COLO668 (cell line): ENCODE measurements around the gene YY2.
A peak's percentile ranks its signal among the peaks of the same experiment; 100 is the strongest.
"Not testable (repeated sequence)": the region's sequence is repeated elsewhere in the genome, so short reads cannot be mapped to it uniquely, and the experiment has no call there.

Source experiments
- DNase-seq: peaks from one replicate; lab custom pipeline; 2025; ENCODE audit not compliant: unreplicated experiment; lab: John Stamatoyannopoulos, UW

Gene YY2

GRCh38 chrX:21855937-21856415 lies at the start of gene YY2:
TSS of gene YY2 (plus strand) at chrX:21855987. CDS start at chrX:21856485, 498 bp downstream.
- DNase-seq, result no peak

- DNase-seq, result no peak
Measured at GRCh38 chrX:21806691-21807090, 49.1 kb upstream of the YY2 start.

- DNase-seq, result no peak
Measured at GRCh38 chrX:21811832-21812231, 44.0 kb upstream of the YY2 start.

GRCh38 chrX:21812628-21813027 lies 43.2 kb upstream of the YY2 start:
- no peak for DNase-seq

- DNase-seq, result no peak
Measured at GRCh38 chrX:21813612-21814368, 42.0 kb upstream of the YY2 start.

- no peak for DNase-seq
Measured at GRCh38 chrX:21816136-21816535, 39.7 kb upstream of the YY2 start.

- DNase-seq, result not testable (repeated sequence)
Measured at GRCh38 chrX:21820170-21820569, 35.6 kb upstream of the YY2 start.

GRCh38 chrX:21821875-21822274 lies 33.9 kb upstream of the YY2 start:
- no peak for DNase-seq

- DNase-seq, result no peak
Measured at GRCh38 chrX:21831496-21831895, 24.3 kb upstream of the YY2 start.

- no peak for DNase-seq
Measured at GRCh38 chrX:21837056-21837455, 18.7 kb upstream of the YY2 start.

GRCh38 chrX:21838937-21839333 lies 16.9 kb upstream of the YY2 start:
- no peak for DNase-seq

- DNase-seq, result peak; percentile 87
Measured at GRCh38 chrX:21839334-21840192, 16.2 kb upstream of the YY2 start, which contains the start of gene MBTPS2. TSS of gene MBTPS2 (plus strand) at chrX:21839617. CDS start at chrX:21839735, 118 bp downstream.

- no peak for DNase-seq
Measured at GRCh38 chrX:21840193-21840545, 15.6 kb upstream of the YY2 start.

GRCh38 chrX:21843179-21843578 lies 12.6 kb upstream of the YY2 start:
- DNase-seq, result no peak

GRCh38 chrX:21845096-21845495 lies 10.7 kb upstream of the YY2 start:
- DNase-seq, result no peak

GRCh38 chrX:21847342-21847741 lies 8.4 kb upstream of the YY2 start:
- no peak for DNase-seq

GRCh38 chrX:21853578-21853977 lies 2.2 kb upstream of the YY2 start:
- DNase-seq, result no peak

- no peak for DNase-seq
Measured at GRCh38 chrX:21856504-21856903, 717 bp downstream of the YY2 start.

- DNase-seq, result no peak
Measured at GRCh38 chrX:21863241-21863640, 7.5 kb downstream of the YY2 start.

- no peak for DNase-seq
Measured at GRCh38 chrX:21865436-21865835, 9.6 kb downstream of the YY2 start.

- no peak for DNase-seq
Measured at GRCh38 chrX:21870494-21870893, 14.7 kb downstream of the YY2 start.
